ENCODE data around the gene CAMTA1.

CAMTA1 gene

GRCh38 chr1:7489586-7489985, 704.3 kb downstream of the CAMTA1 start:
- TF ChIP-seq CTCF (IDR thresholded peaks at IDR 0.05; ENCODE audit: borderline replicate concordance, extremely low read depth, low read length, poor library complexity, severe bottlenecking): no peak
- no peak for TF ChIP-seq EZH2 (IDR thresholded peaks at IDR 0.05; ENCODE audit: borderline replicate concordance, low read depth, low read length, severe bottlenecking)
- Histone ChIP-seq H4K20me1 (ENCODE audit: insufficient read depth, low read length) (0 out of 2 replicates have a peak, but pooled peaks cover 3% of the 10 kb centered on the region), H3K27ac (ENCODE audit: low read length) (no peak overlapping the region), H3K4me1 (ENCODE audit: insufficient read depth, low read length) (no peaks in the 10 kb centered on the region), H3K4me2 (ENCODE audit: insufficient read depth, low read length) (no peak overlapping the region), H2AFZ (ENCODE audit: low read depth, low read length) (no peak overlapping the region), H3K27me3 (ENCODE audit: insufficient read depth, low read length, poor library complexity) (no peaks in the 10 kb centered on the region), H3K79me2 (ENCODE audit: insufficient read depth, low read length) (no peaks in the 10 kb centered on the region), H3K9ac (ENCODE audit: low read depth, low read length) (no peak overlapping the region), H3K9me3 (ENCODE audit: insufficient read depth, low read length, severe bottlenecking) (no peaks in the 10 kb centered on the region), H3K4me3 (ENCODE audit: low read depth in 1 of 2, low read length in 2 of 2) (no peak overlapping the region), H3K36me3 (ENCODE audit: insufficient read depth, low read length) (no peaks in the 10 kb centered on the region)
- no peak for ATAC-seq (ENCODE audit: insufficient read depth, low read depth)
- DNase-seq: no peak

- no peaks in the 10 kb centered on the region for H3K79me2 ChIP-seq (ENCODE audit: insufficient read depth, low read length)
- DNase-seq (no peak), ATAC-seq (ENCODE audit: insufficient read depth, low read depth) (no peak)
- no peaks in the 10 kb centered on the region for H3K27me3 ChIP-seq (ENCODE audit: insufficient read depth, low read length, poor library complexity)
- TF ChIP-seq CTCF (IDR thresholded peaks at IDR 0.05; ENCODE audit: borderline replicate concordance, extremely low read depth, low read length, poor library complexity, severe bottlenecking) (no peak), EZH2 (IDR thresholded peaks at IDR 0.05; ENCODE audit: borderline replicate concordance, low read depth, low read length, severe bottlenecking) (no peak)
- no peak overlapping the region for H3K4me3 ChIP-seq (ENCODE audit: low read depth in 1 of 2, low read length in 2 of 2)
- H2AFZ ChIP-seq (ENCODE audit: low read depth, low read length): no peak overlapping the region
- H3K9me3 ChIP-seq (ENCODE audit: insufficient read depth, low read length, severe bottlenecking): no peaks in the 10 kb centered on the region
- no peak overlapping the region for H3K27ac ChIP-seq (ENCODE audit: low read length)
- H3K36me3 ChIP-seq (ENCODE audit: insufficient read depth, low read length): no peaks in the 10 kb centered on the region
- H3K9ac ChIP-seq (ENCODE audit: low read depth, low read length): no peak overlapping the region
- 0 out of 2 replicates have a peak, but pooled peaks cover 3% of the 10 kb centered on the region for H4K20me1 ChIP-seq (ENCODE audit: insufficient read depth, low read length)
- H3K4me1 ChIP-seq (ENCODE audit: insufficient read depth, low read length): no peaks in the 10 kb centered on the region
- H3K4me2 ChIP-seq (ENCODE audit: insufficient read depth, low read length): no peak overlapping the region
These were observed 705.3 kb downstream of the CAMTA1 start for GRCh38 chr1:7490576-7490975.

- no peak overlapping the region for H3K27ac ChIP-seq (ENCODE audit: low read length)
- TF ChIP-seq EZH2 (IDR thresholded peaks at IDR 0.05; ENCODE audit: borderline replicate concordance, low read depth, low read length, severe bottlenecking) (no peak), CTCF (IDR thresholded peaks at IDR 0.05; ENCODE audit: borderline replicate concordance, extremely low read depth, low read length, poor library complexity, severe bottlenecking) (no peak)
These were observed 706.0 kb downstream of the CAMTA1 start for GRCh38 chr1:7491109-7491817.

More at GRCh38 chr1:7491109-7491817, 706.0 kb downstream of the CAMTA1 start:
- H3K4me3 ChIP-seq (ENCODE audit: low read depth in 1 of 2, low read length in 2 of 2): no peak overlapping the region
- no peak overlapping the region for H2AFZ ChIP-seq (ENCODE audit: low read depth, low read length)
- H3K9ac ChIP-seq (ENCODE audit: low read depth, low read length): no peak overlapping the region
- H3K4me1 ChIP-seq (ENCODE audit: insufficient read depth, low read length): no peaks in the 10 kb centered on the region
- no peak overlapping the region for H3K4me2 ChIP-seq (ENCODE audit: insufficient read depth, low read length)
- no peaks in the 10 kb centered on the region for H3K9me3 ChIP-seq (ENCODE audit: insufficient read depth, low read length, severe bottlenecking)
- no peaks in the 10 kb centered on the region for H3K36me3 ChIP-seq (ENCODE audit: insufficient read depth, low read length)
- H4K20me1 ChIP-seq (ENCODE audit: insufficient read depth, low read length): 0 out of 2 replicates have a peak, but pooled peaks cover 3% of the 10 kb centered on the region
- no peaks in the 10 kb centered on the region for H3K79me2 ChIP-seq (ENCODE audit: insufficient read depth, low read length)
- no peak for ATAC-seq (ENCODE audit: insufficient read depth, low read depth)
- no peaks in the 10 kb centered on the region for H3K27me3 ChIP-seq (ENCODE audit: insufficient read depth, low read length, poor library complexity)
- DNase-seq: no peak

Data from DND-41 (cell line).